Measurements from ENCODE around the gene PLEKHG3. TPM values are rescaled to one million over a fixed set of nuclear protein-coding genes. Genes with fewer than 3 reads are reported as not detected.

The PLEKHG3 gene
- polyA plus RNA-seq, 3 donors = 6.3 to 21.6 (median 13.0) TPM

DNA sequence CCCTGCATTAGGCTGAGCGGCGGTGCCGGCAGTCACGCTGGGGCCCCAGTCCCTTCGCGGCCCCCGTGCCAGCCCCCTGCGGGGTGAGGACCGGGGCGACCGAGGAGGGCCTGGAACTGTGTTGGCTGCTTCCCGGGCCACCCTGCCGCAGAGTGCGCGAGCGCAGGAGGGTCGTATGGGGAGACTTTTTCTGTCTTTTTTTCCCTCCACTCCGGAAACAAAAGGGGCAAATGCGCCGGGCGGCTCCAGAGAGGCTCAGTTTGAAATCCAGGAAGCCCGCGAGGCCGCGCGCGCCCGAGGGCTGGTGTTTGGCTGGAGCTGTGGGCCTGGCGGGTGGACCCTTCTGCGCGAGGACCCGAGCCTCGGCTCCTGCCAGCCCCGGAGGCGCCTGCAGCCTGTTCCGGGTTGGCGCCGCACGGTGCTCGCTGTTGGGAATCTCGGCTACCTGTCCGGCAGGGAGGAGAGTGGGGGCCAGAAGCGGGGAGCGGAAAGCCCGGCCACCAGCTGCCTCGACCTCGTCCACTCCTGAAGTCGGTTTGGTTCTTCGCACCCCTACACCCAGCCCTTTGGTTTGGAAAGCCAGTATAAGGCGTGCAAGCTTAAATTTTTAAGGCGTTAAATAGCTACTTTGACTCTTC, 638 bp downstream of the PLEKHG3 start:
- H3K27ac Mint-ChIP-seq = peak overlapping the region; percentile 87 to 95 (median 90)
- peak overlapping the region; percentile 84 to 95 for H3K4me3 Mint-ChIP-seq
- intact Hi-C loops (cut with micrococcal nuclease) = loop anchor here (5.0 kb wide), 1 partner anchor 33 kb away; no protein-coding TSS in a partner anchor
- no peak for TF ChIP-seq CTCF (IDR thresholded peaks at IDR 0.05)
- H3K9ac ChIP-seq (ENCODE audit: insufficient read depth, low read length, poor library complexity, severe bottlenecking) = peak overlapping the region; percentile 80
- peaks cover 2 to 25% of the 10 kb centered on the region in 2 donors for H3K36me3 Mint-ChIP-seq
- peak overlapping the region; percentile 61 to 68 for H3K27ac ChIP-seq (ENCODE audit: low read depth in 1 of 2, low read length in 2 of 2)
- H3K79me2 ChIP-seq (ENCODE audit: insufficient read depth, low read length) = peaks cover 12% of the 10 kb centered on the region
- peaks cover 0 to 5% (median 0%) of the 10 kb centered on the region in 7 donors for H3K9me3 Mint-ChIP-seq
- peak overlapping the region; percentile 57 to 81 (median 80) for H3K4me3 ChIP-seq (replicated peaks in 1 of 3; ENCODE audit: low read depth in 2 of 3, low read length in 3 of 3)
- peaks cover 74% of the 10 kb centered on the region for H3K4me1 Mint-ChIP-seq
- no peaks in the 10 kb centered on the region for H4K20me1 ChIP-seq (ENCODE audit: insufficient read depth, low read length)
- DNase-seq = peak in 1 of 3 donors; percentile 37
- H3K27me3 Mint-ChIP-seq (ENCODE audit: low read depth in 3 of 3) = peaks cover 23 to 41% (median 25%) of the 10 kb centered on the region in 3 donors
- H3K36me3 ChIP-seq (replicated peaks in 1 of 2; ENCODE audit: control insufficient read depth in 1 of 2, insufficient read depth in 2 of 2, low read length in 2 of 2) = no peaks in the 10 kb centered on the region
- H3K27me3 ChIP-seq (ENCODE audit: control insufficient read depth in 2 of 2, insufficient read depth in 2 of 2, low read length in 2 of 2) = peaks cover 27 to 34% of the 10 kb centered on the region in 2 donors
- H2AFZ ChIP-seq (ENCODE audit: insufficient read depth, low read depth, low read length, poor library complexity, severe bottlenecking) = peak overlapping the region; percentile 88
- peak overlapping the region; percentile 97 for H3K4me2 ChIP-seq (replicated peaks; ENCODE audit: extremely low read depth, low read length, poor library complexity, severe bottlenecking)
- no peaks in the 10 kb centered on the region for H3K9me3 ChIP-seq (replicated peaks in 1 of 2; ENCODE audit: control insufficient read depth in 1 of 2, insufficient read depth in 1 of 2, low read length in 2 of 2)
- WGBS (ENCODE audit: insufficient coverage) = 2% methylated on average over 31 of the region's 51 CpGs
- peaks cover 68 to 76% of the 10 kb centered on the region in 2 donors for H3K4me1 ChIP-seq (ENCODE audit: control insufficient read depth in 1 of 2, insufficient read depth in 2 of 2, low read length in 2 of 2)

GRCh38 chr14:64705381-64706118, 1.3 kb downstream of the PLEKHG3 start:
- peak overlapping the region; percentile 61 to 68 for H3K27ac ChIP-seq (ENCODE audit: low read depth in 1 of 2, low read length in 2 of 2)
- peaks cover 27 to 34% of the 10 kb centered on the region in 2 donors for H3K27me3 ChIP-seq (ENCODE audit: control insufficient read depth in 2 of 2, insufficient read depth in 2 of 2, low read length in 2 of 2)
- H3K79me2 ChIP-seq (ENCODE audit: insufficient read depth, low read length) = peaks cover 18% of the 10 kb centered on the region
- H3K4me3 ChIP-seq (replicated peaks in 1 of 3; ENCODE audit: low read depth in 2 of 3, low read length in 3 of 3) = peak overlapping the region; percentile 57 to 81 (median 80)
- H3K9ac ChIP-seq (ENCODE audit: insufficient read depth, low read length, poor library complexity, severe bottlenecking) = peak overlapping the region; percentile 80
- peaks cover 23 to 41% (median 23%) of the 10 kb centered on the region in 3 donors for H3K27me3 Mint-ChIP-seq (ENCODE audit: low read depth in 3 of 3)
- H3K4me1 Mint-ChIP-seq = peaks cover 77% of the 10 kb centered on the region
- H3K4me1 ChIP-seq (ENCODE audit: control insufficient read depth in 1 of 2, insufficient read depth in 2 of 2, low read length in 2 of 2) = peaks cover 74 to 83% of the 10 kb centered on the region in 2 donors
- peaks cover 6 to 27% of the 10 kb centered on the region in 2 donors for H3K36me3 Mint-ChIP-seq
- H2AFZ ChIP-seq (ENCODE audit: insufficient read depth, low read depth, low read length, poor library complexity, severe bottlenecking) = peak overlapping the region; percentile 88
- TF ChIP-seq CTCF (IDR thresholded peaks at IDR 0.05) = no peak
- intact Hi-C loops (cut with micrococcal nuclease) = loop anchor here (5.0 kb wide), 1 partner anchor 33 kb away; no protein-coding TSS in a partner anchor
- H3K27ac Mint-ChIP-seq = peak overlapping the region; percentile 87 to 95 (median 90)
- WGBS (ENCODE audit: insufficient coverage) = 4% methylated on average over 16 of the region's 18 CpGs
- no peaks in the 10 kb centered on the region for H3K9me3 ChIP-seq (replicated peaks in 1 of 2; ENCODE audit: control insufficient read depth in 1 of 2, insufficient read depth in 1 of 2, low read length in 2 of 2)
- DNase-seq = peak; percentile 70 to 91 (median 74)
- peaks cover 0 to 5% (median 0%) of the 10 kb centered on the region in 7 donors for H3K9me3 Mint-ChIP-seq
- H4K20me1 ChIP-seq (ENCODE audit: insufficient read depth, low read length) = no peaks in the 10 kb centered on the region
- no peaks in the 10 kb centered on the region for H3K36me3 ChIP-seq (replicated peaks in 1 of 2; ENCODE audit: control insufficient read depth in 1 of 2, insufficient read depth in 2 of 2, low read length in 2 of 2)
- peak overlapping the region; percentile 97 for H3K4me2 ChIP-seq (replicated peaks; ENCODE audit: extremely low read depth, low read length, poor library complexity, severe bottlenecking)
- peak overlapping the region; percentile 84 to 95 for H3K4me3 Mint-ChIP-seq

Measured in CD14-positive monocyte (primary cell).